ENCODE measurements around the gene KRTAP4-9. TPM values are rescaled to one million over a fixed set of nuclear protein-coding genes. Genes with fewer than 3 reads are reported as not detected.
"Not testable (repeated sequence)": the region's sequence is repeated elsewhere in the genome, so short reads cannot be mapped to it uniquely, and the experiment has no call there.

KRTAP4-9 gene
- total and polyA plus RNA-seq, 9 of the 15 experiments (the other 6 are each of a cell fraction or from before 2014, with no cell fraction given): not detected

DNA sequence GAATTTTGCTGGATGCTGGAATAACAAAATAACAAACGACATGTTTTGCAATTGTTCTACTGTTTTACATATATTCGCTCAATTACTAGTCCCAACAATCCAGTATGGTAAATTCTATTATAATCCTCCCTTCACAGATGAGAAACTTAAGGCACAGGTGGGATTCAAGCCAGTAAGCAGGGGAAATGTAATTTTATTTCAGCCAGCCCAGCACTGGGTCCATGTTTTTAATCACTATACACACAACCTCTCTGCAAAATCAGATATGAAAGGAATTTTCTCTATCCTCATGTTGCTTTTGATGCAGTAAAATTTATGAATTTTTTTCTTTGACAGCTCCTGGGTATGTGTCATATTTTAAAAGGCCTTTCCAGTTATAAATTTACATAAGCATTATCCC, 40.1 kb downstream of the KRTAP4-9 start (continued):
- TF ChIP-seq THRA (IDR thresholded peaks at IDR 0.05): no peak
- no peak for TF ChIP-seq ZNF143 (CRISPR knock-in tag; IDR thresholded peaks at IDR 0.05)
- TF ChIP-seq, protein P1, sequence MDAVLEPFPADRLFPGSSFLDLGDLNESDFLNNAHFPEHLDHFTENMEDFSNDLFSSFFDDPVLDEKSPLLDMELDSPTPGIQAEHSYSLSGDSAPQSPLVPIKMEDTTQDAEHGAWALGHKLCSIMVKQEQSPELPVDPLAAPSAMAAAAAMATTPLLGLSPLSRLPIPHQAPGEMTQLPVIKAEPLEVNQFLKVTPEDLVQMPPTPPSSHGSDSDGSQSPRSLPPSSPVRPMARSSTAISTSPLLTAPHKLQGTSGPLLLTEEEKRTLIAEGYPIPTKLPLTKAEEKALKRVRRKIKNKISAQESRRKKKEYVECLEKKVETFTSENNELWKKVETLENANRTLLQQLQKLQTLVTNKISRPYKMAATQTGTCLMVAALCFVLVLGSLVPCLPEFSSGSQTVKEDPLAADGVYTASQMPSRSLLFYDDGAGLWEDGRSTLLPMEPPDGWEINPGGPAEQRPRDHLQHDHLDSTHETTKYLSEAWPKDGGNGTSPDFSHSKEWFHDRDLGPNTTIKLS (IDR thresholded peaks at IDR 0.05; ENCODE audit: borderline replicate concordance, low read depth): no peak
- no peak for TF ChIP-seq ZNF695 (CRISPR knock-in tag; IDR thresholded peaks at IDR 0.05)

DNA sequence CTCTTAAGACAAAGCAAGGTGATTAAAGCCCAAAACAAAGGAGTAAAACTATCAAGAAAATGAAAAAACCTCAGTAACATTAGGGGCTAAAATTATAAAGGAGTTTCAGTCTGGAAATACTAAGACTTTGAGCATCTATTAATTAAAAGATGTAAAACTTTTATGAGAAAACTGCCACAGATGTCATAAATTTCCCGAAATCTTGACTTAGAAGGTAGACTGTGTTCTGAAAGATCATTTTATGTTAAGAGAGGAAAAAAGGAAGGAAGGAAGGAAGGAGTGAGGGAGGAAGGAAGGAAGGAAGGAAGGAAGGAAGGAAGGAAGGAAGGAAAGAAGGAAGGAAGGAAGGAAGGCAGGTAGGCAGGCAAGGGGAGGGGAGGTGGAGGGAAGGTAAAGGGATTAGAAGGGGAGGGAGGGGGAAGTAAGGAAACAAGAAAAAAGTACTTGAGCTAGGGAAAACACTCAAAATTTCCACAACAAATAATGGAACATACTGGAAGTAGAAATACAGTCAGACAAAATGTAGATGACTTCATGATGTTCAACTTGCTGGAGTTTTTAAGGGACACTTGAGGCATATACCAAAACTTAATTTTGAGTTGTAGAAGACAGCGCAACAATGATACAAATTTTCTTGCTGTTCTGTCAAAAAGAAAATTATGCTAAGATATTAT, 42.5 kb downstream of the KRTAP4-9 start:
- 4% methylated on average over 2 of the region's 2 CpGs for WGBS (ENCODE audit: insufficient coverage, low coverage, missing lambda C conversion rate)
- Histone ChIP-seq H3K4me1 (replicated peaks in 1 of 2; ENCODE audit: control insufficient read depth in 2 of 2, insufficient read depth in 2 of 2, low read length in 2 of 2) (no peaks in the 10 kb centered on the region), H4K20me1 (replicated peaks; ENCODE audit: control insufficient read depth, insufficient read depth, low read length) (no peaks in the 10 kb centered on the region), H3K4me3 (no peak overlapping the region), H3K36me3 (ENCODE audit: control insufficient read depth, insufficient read depth, low read length) (no peaks in the 10 kb centered on the region), H3K79me2 (ENCODE audit: control insufficient read depth, insufficient read depth, low read length) (no peaks in the 10 kb centered on the region), H3K9me3 (replicated peaks; ENCODE audit: control insufficient read depth, insufficient read depth, low read depth, low read length) (no peaks in the 10 kb centered on the region), H2AFZ (ENCODE audit: low read depth, low read length) (no peak overlapping the region), H3K9ac (ENCODE audit: insufficient read depth in 1 of 2, low read depth in 2 of 2, low read length in 2 of 2) (no peak overlapping the region), H3K27me3 (ENCODE audit: control insufficient read depth in 2 of 2, insufficient read depth in 2 of 2, low read length in 2 of 2) (no peaks in the 10 kb centered on the region), H3K27ac (ENCODE audit: extremely low read depth, low read depth, low read length) (no peak overlapping the region), H3K4me2 (ENCODE audit: insufficient read depth, low read length) (no peak overlapping the region), H3K9me1 (ENCODE audit: control insufficient read depth, insufficient read depth, low read length) (no peaks in the 10 kb centered on the region)
- POLR2A ChIA-PET: no interaction called here
- TF ChIP-seq HNRNPK (IDR thresholded peaks at IDR 0.05; ENCODE audit: low read depth, low read length, poor library complexity, severe bottlenecking) (peak; percentile 39), MYBL2 (IDR thresholded peaks at IDR 0.05; ENCODE audit: low read depth) (no peak), MYBL2 (CRISPR knock-in tag; IDR thresholded peaks at IDR 0.05; ENCODE audit: borderline replicate concordance) (no peak)
- in situ Hi-C loops (cut with MboI) (no loop called here), intact Hi-C loops (cut with micrococcal nuclease) (no loop called here)
- FAIRE-seq: no peak
- CTCF ChIA-PET (ENCODE audit: low intra/inter-chr PET ratio): no interaction called here
- ATAC-seq: no peak
- no peak for DNase-seq (ENCODE audit: extremely low read depth in 1 of 4, low spot score in 3 of 4)
- no TSS peak for BruUV-seq (replicated peaks)

DNA sequence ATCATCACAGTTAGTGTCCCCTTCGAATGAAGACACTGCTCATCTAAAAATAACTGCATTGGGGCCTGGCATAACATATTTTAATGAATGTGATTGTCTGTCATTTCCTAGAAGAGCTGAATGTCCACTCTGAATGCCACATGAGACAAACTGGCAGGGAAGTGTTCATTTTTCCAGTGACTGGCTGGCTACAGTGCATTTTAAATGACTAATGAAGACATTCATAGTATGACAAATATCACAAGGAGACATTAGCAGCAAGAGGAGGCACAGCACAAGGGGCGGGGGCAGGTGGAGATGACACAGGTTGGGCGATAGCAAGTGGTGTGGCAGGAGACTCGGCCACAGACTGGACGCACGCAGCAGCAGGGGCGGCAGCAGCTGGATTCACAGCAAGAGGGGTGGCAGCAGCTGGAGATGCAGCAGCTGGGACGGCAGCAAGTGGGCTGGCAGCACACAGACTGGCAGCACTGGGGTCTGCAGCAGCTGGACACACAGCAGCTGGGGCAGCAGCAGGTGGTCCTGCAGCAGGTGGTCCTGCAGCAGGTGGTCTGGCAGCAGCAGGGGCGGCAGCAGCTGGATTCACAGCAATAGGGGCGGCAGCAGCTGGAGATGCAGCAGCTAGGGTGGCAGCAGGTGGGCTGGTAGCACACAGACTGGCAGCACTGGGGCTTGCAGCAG, 43.9 kb downstream of the KRTAP4-9 start:
- H3K9me3 ChIP-seq (replicated peaks; ENCODE audit: control insufficient read depth, insufficient read depth, low read depth, low read length); DNase-seq (ENCODE audit: extremely low read depth in 1 of 4, low spot score in 3 of 4); H3K79me2 ChIP-seq (ENCODE audit: control insufficient read depth, insufficient read depth, low read length); ATAC-seq; H3K4me1 ChIP-seq (replicated peaks in 1 of 2; ENCODE audit: control insufficient read depth in 2 of 2, insufficient read depth in 2 of 2, low read length in 2 of 2); POLR2A ChIA-PET; H4K20me1 ChIP-seq (replicated peaks; ENCODE audit: control insufficient read depth, insufficient read depth, low read length); H2AFZ ChIP-seq (ENCODE audit: low read depth, low read length); H3K9ac ChIP-seq (ENCODE audit: insufficient read depth in 1 of 2, low read depth in 2 of 2, low read length in 2 of 2); in situ Hi-C loops (cut with MboI); H3K4me3 ChIP-seq; CTCF ChIA-PET (ENCODE audit: low intra/inter-chr PET ratio); H3K27me3 ChIP-seq (ENCODE audit: control insufficient read depth in 2 of 2, insufficient read depth in 2 of 2, low read length in 2 of 2); BruUV-seq (replicated peaks); FAIRE-seq; H3K27ac ChIP-seq (ENCODE audit: extremely low read depth, low read depth, low read length); H3K4me2 ChIP-seq (ENCODE audit: insufficient read depth, low read length); H3K9me1 ChIP-seq (ENCODE audit: control insufficient read depth, insufficient read depth, low read length); intact Hi-C loops (cut with micrococcal nuclease); H3K36me3 ChIP-seq (ENCODE audit: control insufficient read depth, insufficient read depth, low read length): not testable (repeated sequence)
- WGBS (ENCODE audit: insufficient coverage, low coverage, missing lambda C conversion rate): 0% methylated on average over 9 of the region's 10 CpGs
